GM20000 (cell line): ENCODE measurements around the gene CSNK1G1.

ENCODE experiments used
- DNase-seq: peaks from one replicate; pipeline ENCODE4 v3.0.0; 2012; ENCODE audit warnings: low spot score
- TF ChIP-seq, protein P1 (sequence below): IDR thresholded peaks from 2 replicates; pipeline ENCODE4 v1.5.1; 2012; ENCODE audit warnings: mild to moderate bottlenecking, control low read depth; ENCODE audit errors: extremely low read depth, missing control alignments

The CSNK1G1 gene

DNA sequence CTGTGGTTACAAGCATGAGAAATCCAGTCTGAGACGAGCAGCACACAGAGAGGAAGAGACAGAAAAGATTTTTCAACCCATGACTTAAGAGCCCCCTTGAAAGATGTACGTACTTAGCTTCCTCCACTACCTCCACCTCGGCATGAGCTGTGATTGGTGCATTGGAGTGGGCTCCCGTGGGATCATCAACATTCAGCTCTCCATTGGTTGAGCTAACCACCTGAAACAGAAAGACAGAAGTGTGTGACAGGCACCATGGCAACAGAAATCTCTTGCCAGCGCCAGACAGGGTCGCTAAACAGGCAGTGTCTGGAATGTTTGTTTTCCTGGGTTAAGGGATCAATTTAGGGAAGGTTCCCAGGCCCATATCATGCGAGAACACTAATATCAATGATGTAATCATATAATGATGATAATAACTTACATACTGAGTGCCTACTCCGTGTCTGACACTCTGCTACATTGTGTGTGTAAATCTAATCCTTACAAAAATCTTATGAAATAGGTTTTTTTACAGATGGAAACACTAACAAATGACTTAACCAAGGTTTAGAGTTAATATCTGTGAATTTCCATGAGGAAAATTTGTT, 175.6 kb downstream of the CSNK1G1 start:
- peak; percentile 69 for DNase-seq
- TF ChIP-seq, protein P1, sequence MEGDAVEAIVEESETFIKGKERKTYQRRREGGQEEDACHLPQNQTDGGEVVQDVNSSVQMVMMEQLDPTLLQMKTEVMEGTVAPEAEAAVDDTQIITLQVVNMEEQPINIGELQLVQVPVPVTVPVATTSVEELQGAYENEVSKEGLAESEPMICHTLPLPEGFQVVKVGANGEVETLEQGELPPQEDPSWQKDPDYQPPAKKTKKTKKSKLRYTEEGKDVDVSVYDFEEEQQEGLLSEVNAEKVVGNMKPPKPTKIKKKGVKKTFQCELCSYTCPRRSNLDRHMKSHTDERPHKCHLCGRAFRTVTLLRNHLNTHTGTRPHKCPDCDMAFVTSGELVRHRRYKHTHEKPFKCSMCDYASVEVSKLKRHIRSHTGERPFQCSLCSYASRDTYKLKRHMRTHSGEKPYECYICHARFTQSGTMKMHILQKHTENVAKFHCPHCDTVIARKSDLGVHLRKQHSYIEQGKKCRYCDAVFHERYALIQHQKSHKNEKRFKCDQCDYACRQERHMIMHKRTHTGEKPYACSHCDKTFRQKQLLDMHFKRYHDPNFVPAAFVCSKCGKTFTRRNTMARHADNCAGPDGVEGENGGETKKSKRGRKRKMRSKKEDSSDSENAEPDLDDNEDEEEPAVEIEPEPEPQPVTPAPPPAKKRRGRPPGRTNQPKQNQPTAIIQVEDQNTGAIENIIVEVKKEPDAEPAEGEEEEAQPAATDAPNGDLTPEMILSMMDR: no peak

DNA sequence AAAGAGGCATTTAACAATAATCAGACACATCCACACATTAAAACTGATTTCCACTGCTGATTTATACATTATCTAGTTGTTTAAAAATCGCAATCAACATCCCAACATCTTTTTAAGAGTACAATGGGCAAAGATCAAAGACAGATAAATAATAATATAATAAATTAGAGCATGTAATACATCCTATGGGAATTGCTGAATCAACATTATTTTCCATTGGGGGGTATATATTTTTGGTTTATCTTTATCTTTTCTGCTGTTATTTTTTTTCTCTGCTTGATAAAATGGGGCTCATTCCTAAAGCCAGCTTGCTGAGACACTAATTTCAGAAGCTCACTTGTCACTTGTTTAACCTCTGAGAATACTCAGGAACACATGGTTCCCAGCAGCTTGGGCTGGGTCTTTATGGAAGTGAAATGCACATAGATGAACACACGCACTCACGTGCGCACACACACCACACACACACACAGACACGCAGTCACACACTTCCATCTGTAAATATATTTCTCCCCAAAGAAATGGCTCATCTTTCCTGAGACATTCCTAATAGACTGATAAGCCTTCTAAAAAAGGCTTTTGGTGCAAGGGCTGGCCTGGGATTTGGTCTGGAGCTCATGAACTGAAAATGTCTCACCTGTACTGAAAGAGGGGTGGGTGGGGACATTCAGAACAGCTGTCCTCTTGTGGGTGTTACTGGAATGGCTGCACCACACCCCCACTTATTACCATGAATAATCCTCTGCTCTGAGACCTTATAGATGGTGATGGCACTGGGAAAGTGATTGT, 189.7 kb downstream of the CSNK1G1 start:
- no peak for DNase-seq
- TF ChIP-seq, protein P1: no peak

DNA sequence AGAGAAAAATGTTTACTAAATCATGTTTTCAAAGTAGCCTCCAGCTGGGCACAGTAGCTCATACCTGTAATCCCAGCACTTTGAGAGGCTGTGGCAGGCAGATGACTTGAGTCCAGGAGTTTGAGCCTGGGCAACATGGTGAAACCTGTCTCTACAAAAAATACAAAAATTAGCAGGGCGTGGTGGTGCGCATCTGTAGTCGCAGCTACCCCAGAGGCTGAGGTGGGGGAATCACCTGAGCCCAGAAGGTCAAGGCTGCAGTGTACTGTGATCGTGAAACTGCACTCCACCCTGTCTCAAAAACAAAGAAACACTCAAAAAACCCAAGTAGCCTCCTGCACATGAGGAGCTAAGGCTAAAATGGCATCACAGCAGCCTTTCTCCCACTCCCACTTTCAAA, 191.5 kb downstream of the CSNK1G1 start:
- no peak for DNase-seq
- TF ChIP-seq, protein P1: no peak

DNA sequence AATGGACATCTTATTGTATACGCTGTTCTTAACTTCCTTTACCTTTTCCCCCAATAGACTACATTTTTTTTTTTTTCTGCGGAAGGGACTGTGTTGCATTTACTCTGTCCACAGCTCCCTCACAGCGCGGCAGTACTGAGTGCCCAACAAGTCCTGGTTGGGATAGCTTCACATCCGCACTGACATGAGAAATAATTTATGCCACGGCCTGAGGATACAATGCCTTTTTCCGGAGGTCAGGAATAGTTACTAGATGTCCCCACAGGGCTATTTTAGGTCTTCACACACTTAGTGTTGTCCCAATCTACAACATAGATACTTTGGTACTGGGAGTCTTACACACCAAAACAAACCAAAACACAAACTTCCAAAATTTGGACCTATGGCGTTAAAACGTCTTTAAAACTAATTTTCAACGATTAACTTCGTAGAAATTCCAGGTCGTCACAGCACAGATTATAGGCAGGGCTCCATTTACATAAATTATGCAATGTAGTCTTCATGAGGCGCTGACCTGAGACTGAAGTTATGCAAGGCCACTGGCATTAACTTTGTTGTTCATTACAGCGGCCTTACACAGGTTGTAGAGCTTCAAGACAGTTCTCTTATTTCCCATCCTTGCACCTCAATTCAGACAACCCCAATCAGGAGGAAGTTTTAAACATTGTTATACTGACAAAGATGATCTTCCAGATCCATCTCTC, 192.2 kb downstream of the CSNK1G1 start:
- DNase-seq: no peak
- TF ChIP-seq, protein P1: no peak

DNA sequence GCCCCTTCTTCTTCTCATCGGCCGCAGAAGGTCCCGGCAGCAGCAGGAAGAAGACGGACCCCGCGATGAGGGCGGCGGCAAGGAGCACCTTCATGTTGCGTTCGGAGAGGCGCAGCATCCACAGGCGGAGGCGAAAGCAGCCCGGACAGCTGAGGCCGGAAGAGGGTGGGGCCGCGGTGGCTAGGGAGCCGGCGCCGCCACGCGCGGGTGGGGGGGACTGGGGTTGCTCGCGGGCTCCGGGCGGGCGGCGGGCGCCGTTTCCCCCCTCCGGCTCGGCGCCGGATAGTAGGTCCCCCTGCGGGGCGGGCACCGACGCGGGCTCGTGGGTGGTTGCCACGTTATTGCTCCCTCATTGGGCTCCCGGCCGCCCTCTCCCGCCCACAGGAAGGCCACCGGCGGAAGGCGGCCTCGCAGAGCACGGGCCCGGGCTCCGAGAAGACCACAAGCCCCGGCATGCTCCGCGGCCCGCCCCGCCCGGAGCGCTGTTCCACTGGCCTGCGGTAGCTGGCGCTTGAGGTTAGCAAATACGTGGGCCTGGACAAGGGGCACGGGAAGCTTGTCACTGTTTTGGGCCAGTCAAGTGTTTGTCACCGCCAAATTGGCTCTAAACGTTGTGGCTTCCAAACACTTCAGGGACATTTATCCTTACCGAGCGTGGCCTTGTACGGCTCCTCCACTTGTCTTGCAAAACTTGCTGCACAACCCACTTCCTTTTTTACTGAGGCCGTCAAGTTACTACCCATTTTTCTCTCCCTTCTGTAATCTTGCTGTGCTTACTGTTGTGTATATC, 192.9 kb downstream of the CSNK1G1 start, which contains the start of gene PPIB:
PPIB (minus strand) TSS at position 154 of the 790 bp plus-strand sequence; CDS start at position 118, 36 bp downstream.
- TF ChIP-seq, protein P1: peak; percentile 23
- DNase-seq: peak; percentile 97

DNA sequence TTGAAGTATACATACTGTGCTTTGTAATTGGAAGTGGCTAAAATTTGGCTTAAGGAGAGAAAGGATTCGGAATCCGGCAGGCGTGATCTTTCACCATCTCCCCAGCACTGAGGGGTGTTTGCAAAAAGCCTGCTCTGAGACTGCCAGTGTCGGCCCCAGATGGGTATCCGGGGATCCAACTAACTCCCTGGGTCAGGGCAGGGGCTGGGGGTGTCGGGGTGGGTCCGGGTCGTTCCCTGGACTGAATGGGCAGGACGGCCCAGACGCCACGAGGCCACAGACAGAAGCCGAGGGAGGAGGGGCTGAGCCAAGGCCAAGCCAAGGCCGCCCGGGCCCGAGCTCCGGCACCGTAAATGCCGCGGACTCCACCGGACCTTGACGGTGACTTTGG, 193.5 kb downstream of the CSNK1G1 start:
- TF ChIP-seq, protein P1: no peak

More for the DNA sequence above, 193.5 kb downstream of the CSNK1G1 start:
- DNase-seq: no peak
